Subcutaneous abdominal adipose tissue (tissue), 5 donors: Measurements from ENCODE around the gene GFPT1.

ENCODE experiments used
- H3K27ac ChIP-seq: one replicate; pipeline ENCODE4 v1.7.0; 2013; ENCODE audit warnings: low read depth, mild to moderate bottlenecking, inconsistent platforms, low read length, moderate library complexity
- H3K27me3 ChIP-seq, 5 donors: one replicate each; pipeline ENCODE4 v1.7.0; 2013; ENCODE audit warnings: low read length in 5 of 5, inconsistent platforms in 1 of 5; ENCODE audit not compliant: control insufficient read depth in 5 of 5, insufficient read depth in 4 of 5
- H3K36me3 ChIP-seq, 5 donors: one replicate each; pipeline ENCODE4 v1.7.0; 2013; ENCODE audit warnings: low read length in 5 of 5; ENCODE audit not compliant: control insufficient read depth in 5 of 5, insufficient read depth in 5 of 5
- H3K4me1 ChIP-seq, 5 donors: one replicate each; pipeline ENCODE4 v1.7.0; 2013; ENCODE audit warnings: low read length in 5 of 5, mild to moderate bottlenecking in 3 of 5, moderate library complexity in 1 of 5; ENCODE audit not compliant: control insufficient read depth in 5 of 5, insufficient read depth in 5 of 5
- H3K4me3 ChIP-seq, 5 donors: one replicate each; pipeline ENCODE4 v1.7.0; 2013; ENCODE audit warnings: low read length in 5 of 5, low read depth in 1 of 5
- H3K9ac ChIP-seq, 5 donors: one replicate each; pipeline ENCODE4 v1.7.0; 2013; ENCODE audit warnings: low read length in 5 of 5, mild to moderate bottlenecking in 4 of 5, moderate library complexity in 3 of 5
- H3K9me3 ChIP-seq, 5 donors: one replicate each; pipeline ENCODE4 v1.7.0; 2013; ENCODE audit warnings: low read length in 5 of 5; ENCODE audit not compliant: control insufficient read depth in 5 of 5
- donor health status: healthy.
- donor health status: healthy.
- donor health status: healthy.
- donor health status: healthy.
- donor health status: healthy.

Gene GFPT1

GRCh38 chr2:69285379-69285894 lies 101.6 kb downstream of the GFPT1 start:
- Histone ChIP-seq H3K9me3 (no peaks in the 10 kb centered on the region), H3K4me3 (no peak overlapping the region), H3K9ac (no peak overlapping the region), H3K36me3 (no peaks in the 10 kb centered on the region), H3K27me3 (no peaks in the 10 kb centered on the region), H3K27ac (no peak overlapping the region), H3K4me1 (no peaks in the 10 kb centered on the region)

GRCh38 chr2:69280796-69281412 lies 106.1 kb downstream of the GFPT1 start:
- Histone ChIP-seq H3K9me3 (no peaks in the 10 kb centered on the region), H3K27me3 (no peaks in the 10 kb centered on the region), H3K4me3 (no peak overlapping the region), H3K4me1 (no peaks in the 10 kb centered on the region), H3K36me3 (no peaks in the 10 kb centered on the region), H3K9ac (no peak overlapping the region), H3K27ac (no peak overlapping the region)

- H3K9me3 ChIP-seq, result no peaks in the 10 kb centered on the region
- no peak overlapping the region for H3K27ac ChIP-seq
These were observed 106.9 kb downstream of the GFPT1 start for GRCh38 chr2:69279931-69280681.

GRCh38 chr2:69279211-69279610 lies 107.8 kb downstream of the GFPT1 start:
- Histone ChIP-seq H3K4me1 (no peaks in the 10 kb centered on the region), H3K9ac (no peak overlapping the region), H3K36me3 (no peaks in the 10 kb centered on the region), H3K27me3 (no peaks in the 10 kb centered on the region), H3K27ac (no peak overlapping the region), H3K4me3 (no peak overlapping the region), H3K9me3 (no peaks in the 10 kb centered on the region)

More at GRCh38 chr2:69279931-69280681, 106.9 kb downstream of the GFPT1 start:
- Histone ChIP-seq H3K27me3 (no peaks in the 10 kb centered on the region), H3K4me1 (no peaks in the 10 kb centered on the region), H3K9ac (no peak overlapping the region), H3K36me3 (no peaks in the 10 kb centered on the region), H3K4me3 (no peak overlapping the region)

- H3K4me1 ChIP-seq, result no peaks in the 10 kb centered on the region
- no peak overlapping the region for H3K9ac ChIP-seq
- no peak overlapping the region for H3K27ac ChIP-seq
- H3K4me3 ChIP-seq, result no peak overlapping the region
- H3K27me3 ChIP-seq, result no peaks in the 10 kb centered on the region
- H3K36me3 ChIP-seq, result no peaks in the 10 kb centered on the region
- no peaks in the 10 kb centered on the region for H3K9me3 ChIP-seq
These were observed 108.7 kb downstream of the GFPT1 start for GRCh38 chr2:69278366-69278765.

GRCh38 chr2:69275490-69275889 lies 111.5 kb downstream of the GFPT1 start:
- Histone ChIP-seq H3K4me1 (peaks cover 0 to 4% (median 3%) of the 10 kb centered on the region in 5 donors), H3K9me3 (no peaks in the 10 kb centered on the region), H3K27me3 (peaks cover 0 to 4% (median 0%) of the 10 kb centered on the region in 5 donors), H3K9ac (no peak overlapping the region), H3K27ac (no peak overlapping the region), H3K4me3 (no peak overlapping the region), H3K36me3 (no peaks in the 10 kb centered on the region)

- Histone ChIP-seq H3K9ac (no peak overlapping the region), H3K27ac (no peak overlapping the region), H3K9me3 (no peaks in the 10 kb centered on the region), H3K4me1 (peaks cover 0 to 4% (median 3%) of the 10 kb centered on the region in 5 donors), H3K4me3 (no peak overlapping the region), H3K27me3 (peaks cover 0 to 4% (median 0%) of the 10 kb centered on the region in 5 donors), H3K36me3 (no peaks in the 10 kb centered on the region)
These were observed 114.1 kb downstream of the GFPT1 start for GRCh38 chr2:69272803-69273471.

- Histone ChIP-seq H3K36me3 (no peaks in the 10 kb centered on the region), H3K9me3 (no peaks in the 10 kb centered on the region), H3K9ac (no peak overlapping the region), H3K4me1 (peaks cover 0 to 4% (median 3%) of the 10 kb centered on the region in 5 donors), H3K27ac (no peak overlapping the region), H3K27me3 (peaks cover 0 to 4% (median 0%) of the 10 kb centered on the region in 5 donors), H3K4me3 (no peak overlapping the region)
These were observed 115.2 kb downstream of the GFPT1 start for GRCh38 chr2:69271831-69272257.
